Fibroblast of skin of back (primary cell): Measurements from ENCODE around the gene PXT1. TPM values are rescaled to one million over a fixed set of nuclear protein-coding genes. Genes with fewer than 3 reads are reported as not detected.
"Not testable (repeated sequence)": the region's sequence is repeated elsewhere in the genome, so short reads cannot be mapped to it uniquely, and the experiment has no call there.

Experiments used
- DNase-seq: peaks from one replicate; pipeline ENCODE4 v3.0.0-alpha.2; 2013
- polyA plus RNA-seq, 2 experiments: library from polyadenylated mRNA; unstranded; fragments of 120-200 nt; gene quantifications; one replicate each; pipeline ENCODE4 v1.2.1, GENCODE V29; 2013; ENCODE audit not compliant: insufficient read length in 2 of 2

Gene PXT1, protein sequence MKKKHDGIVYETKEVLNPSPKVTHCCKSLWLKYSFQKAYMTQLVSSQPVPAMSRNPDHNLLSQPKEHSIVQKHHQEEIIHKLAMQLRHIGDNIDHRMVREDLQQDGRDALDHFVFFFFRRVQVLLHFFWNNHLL
- polyA plus RNA-seq (2013, experiment 1 of 2; ENCODE audit: insufficient read length) = not detected
- 0.08 TPM for polyA plus RNA-seq (2013, experiment 2 of 2; ENCODE audit: insufficient read length)

DNA sequence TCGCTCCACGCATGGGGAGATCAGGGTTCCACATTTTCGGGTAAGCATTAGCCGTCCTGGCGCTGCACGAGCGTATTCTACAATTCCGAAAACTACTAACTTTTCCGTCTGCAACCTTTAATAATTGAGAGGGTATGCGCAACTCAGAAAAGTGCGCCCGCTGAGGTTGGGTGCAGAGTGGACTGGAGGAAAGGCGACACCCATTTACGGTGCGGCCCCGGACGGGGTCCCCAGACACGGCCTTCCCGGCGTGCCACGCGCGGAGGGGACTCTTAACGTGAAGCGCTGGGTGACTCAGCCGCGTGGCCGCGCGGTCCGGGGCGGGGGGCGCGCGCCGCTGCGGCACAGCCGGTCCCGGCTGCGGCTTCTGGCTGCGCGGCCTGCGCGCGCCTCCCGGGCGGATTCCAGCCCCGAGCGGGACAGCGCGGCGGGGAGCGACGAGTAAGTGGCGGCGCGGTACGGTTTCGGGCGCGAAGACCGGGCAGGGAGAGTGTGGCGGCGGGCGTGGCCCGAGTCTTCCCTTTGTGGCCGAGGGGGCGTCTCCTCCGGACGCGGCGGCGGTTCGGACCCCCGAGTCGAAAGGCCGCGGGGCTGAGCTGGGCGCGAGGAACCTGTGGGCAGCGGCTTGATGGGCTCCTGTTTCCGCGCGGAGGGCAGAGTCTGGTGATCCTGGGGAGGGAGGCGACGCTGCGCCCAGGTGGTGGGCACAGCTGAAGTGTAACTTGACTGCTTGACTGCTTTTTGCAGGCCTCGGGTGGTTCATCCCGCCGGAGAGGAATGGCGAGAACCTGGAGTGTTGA is at the start of gene PXT1, which contains the start of gene KCTD20:
PXT1 (minus strand) TSS at position 184 of the 800 bp plus-strand sequence. CDS start 16,772 bp downstream, outside the sequence.
KCTD20 (plus strand) TSS at position 330 of the 800 bp plus-strand sequence. CDS start 27,098 bp downstream, outside the sequence.
- peak; percentile 90 for DNase-seq

DNA sequence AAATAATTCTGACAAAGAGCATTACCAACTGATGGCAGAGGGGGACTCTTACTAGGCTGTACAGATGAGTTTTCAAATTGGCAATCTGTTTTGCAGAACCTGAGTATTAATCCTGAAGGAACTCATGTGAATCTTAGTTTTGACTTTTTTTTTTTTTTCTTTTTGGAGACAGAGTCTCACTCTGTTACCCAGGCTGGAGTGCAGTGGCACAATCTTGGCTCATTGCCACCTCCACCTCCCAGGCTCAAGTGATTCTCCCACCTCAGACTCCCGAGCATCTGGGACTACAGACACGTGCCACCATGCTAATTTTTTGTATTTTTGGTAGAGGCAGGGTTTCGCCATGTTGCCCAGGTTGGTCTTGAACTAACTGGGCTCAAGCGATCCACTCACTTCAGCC is 49.4 kb upstream of the PXT1 start:
- no peak for DNase-seq

DNA sequence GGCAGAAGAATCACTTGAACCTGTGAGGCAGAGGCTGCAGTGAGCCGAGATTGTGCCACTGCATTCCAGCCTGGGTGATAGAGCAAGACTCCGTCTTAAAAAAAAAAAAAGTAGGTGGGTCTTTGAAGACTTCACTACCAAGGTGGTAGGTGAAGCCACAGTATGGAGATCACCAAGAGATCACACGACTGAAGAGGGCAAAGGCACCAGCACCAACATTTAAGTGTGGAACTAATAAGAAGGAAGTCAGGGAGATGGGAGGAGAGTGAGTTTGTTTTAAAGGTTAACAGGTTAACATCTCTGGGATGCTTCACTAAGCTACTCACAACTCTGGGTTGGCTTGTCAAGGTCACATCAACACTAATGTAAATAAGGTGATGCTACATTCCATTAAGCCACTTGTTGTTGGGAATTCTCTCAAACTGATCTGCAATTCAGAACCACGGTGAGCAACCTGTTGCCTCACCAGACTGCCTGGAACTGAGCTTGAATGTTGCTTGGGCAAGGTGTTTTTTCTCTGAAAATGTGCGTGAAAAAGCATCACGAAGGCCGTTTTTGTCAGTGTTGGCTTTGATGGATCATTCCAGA is 48.8 kb upstream of the PXT1 start:
- DNase-seq = peak; percentile 22

DNA sequence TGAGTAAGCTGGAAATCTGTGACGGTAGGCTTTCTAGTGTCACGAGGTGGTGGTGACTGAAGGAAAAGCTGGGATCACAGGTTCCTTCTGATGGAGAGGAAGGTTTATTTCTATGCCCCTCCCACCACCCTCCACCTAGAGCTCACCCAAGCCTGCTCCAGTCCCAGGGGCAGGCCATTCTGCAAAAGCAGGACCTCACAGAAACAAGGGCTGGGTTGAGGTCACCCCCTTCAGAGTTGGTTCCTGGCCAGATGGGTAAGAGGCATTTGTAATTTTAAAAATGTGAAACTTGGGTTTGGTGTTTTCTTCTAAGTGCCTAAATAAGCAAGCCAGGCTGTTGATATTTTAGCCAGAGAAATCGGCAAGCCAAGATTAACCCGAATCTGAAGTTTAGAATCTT is 46.8 kb upstream of the PXT1 start:
- DNase-seq = no peak

DNA sequence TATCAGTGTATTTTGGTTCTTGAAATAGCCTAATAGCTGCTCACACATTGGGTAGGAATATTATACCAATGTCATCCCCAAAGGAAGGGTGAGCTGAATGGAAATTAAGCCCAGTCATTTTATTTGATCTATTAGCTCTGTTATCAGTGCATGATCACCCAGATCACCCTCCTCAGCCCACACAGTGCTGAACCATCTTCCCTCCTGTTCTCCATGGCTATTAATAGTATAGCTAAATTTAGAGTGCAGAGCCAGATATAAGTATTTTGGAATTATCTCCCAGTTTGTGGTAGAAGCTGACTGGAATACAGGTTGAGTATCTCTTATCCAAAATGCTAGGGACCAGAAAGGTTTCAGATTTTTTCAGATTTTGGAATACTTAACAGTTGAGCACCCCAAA is 45.6 kb upstream of the PXT1 start:
- no peak for DNase-seq

DNA sequence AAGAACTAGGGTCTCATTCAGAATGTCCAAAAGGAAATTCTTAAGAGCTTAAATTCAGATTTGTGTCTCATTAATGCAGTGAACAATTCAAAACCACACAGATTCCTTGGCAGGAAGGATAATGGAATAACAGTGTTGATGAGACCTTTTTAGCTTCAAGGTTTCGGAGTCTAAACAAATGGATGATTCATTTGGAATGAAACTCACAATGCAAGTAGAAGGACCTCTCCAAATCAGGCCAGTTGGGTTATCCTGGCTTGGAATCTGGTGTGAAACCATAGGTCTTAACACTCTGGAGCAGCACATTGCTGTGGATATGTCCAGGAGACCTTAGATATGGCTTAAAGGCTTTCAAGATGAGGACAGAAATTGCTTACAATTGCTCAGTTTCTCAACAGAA is 45.0 kb upstream of the PXT1 start:
- peak; percentile 39 for DNase-seq

DNA sequence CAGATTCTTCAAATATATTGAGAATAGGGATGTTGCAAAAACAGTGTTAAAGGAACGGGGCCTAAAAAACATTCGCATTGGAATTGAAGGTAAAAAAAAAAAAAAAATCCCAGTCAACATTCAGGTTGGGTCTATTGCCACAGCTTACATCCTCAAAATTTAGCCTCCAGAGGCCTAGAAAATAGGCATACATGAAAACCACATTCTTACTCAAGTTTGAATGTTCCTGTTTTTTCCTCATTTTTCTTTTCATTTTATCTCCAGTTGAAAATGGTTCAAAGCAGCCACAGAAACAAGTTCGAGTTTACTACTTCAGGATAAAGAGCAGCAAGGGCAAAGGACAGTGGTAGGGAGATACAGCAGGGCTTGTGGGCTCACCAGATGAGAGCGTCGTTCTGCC is 42.1 kb upstream of the PXT1 start:
- no peak for DNase-seq

DNA sequence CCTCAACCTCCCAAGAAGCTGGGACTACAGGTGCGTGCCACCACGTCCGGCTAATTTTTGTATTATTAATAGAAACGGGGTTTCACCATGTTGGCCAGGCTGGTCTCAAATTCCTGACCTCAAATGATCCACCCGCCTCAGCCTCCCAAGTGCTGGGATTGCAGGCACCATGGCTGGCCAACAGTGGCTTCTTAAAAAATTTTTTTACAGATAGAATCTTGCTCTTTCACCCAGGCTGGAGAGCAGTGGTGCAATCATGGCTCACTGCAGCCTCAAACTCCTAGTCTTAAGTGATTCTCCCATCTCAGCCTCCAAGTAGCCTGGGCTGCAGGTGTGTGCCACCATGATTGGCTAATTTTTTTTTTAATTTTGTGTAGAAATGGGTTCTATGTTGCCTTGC is 40.7 kb upstream of the PXT1 start:
- not testable (repeated sequence) for DNase-seq

DNA sequence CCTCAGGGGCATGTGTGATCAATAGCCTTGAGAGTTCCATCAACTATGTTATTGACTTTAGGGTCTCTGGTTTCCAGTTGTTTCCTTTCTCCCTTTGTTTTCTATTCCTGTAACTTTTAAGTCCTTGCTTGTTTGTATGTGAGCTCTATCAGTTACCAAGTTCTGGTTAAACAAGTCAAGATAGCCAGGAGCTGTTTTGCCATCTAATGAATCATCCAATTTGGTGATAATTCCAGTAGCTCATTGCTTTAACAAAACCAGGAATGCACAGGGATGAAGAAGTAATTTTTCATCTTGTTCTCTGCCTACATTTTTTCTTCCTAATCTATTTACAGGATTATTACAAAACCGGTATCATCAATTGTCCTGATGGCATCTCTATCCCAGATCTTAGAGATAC is 36.6 kb upstream of the PXT1 start:
- DNase-seq = no peak

DNA sequence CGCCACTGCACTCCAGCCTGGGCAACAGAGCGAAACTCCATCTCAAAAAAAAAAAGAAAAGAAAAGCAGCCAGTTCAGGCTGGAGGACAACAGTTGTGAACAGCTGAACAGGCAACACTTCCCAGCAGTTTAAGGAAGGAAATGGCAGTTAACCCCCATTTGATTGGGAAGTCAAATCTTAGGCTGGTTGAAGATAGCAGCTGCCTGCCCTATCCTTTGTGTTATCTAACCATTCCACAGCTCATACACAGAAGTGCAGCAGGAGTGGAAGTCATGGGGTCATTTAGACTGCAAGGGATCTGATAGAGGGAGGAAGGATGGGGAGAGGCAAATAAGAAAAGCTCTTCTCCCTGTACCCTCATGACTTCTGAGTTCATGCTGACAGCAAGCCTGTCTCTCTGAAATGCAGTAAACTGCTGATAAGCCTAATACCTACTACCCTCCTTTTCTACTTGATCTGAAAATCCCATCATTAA is 35.4 kb upstream of the PXT1 start:
- DNase-seq = no peak

DNA sequence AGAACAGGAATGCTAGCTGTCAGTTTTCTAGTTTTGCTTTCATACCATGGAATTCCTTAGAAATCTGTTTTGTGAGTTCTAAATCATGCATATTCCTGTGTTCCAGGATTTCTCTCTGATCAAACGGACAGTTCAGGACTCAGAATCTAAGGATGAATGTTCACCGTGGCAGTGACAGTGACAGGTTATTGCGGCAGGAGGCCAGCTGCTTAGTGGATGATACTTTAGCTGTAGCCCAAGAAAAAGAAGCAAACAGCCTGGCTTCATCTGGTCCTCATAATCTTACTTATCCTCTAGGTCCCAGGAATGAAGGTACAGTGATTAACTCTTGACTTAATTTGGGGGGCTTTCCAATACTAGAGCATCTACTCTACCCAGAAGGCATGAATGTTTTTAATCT is 27.3 kb upstream of the PXT1 start:
- no peak for DNase-seq

DNA sequence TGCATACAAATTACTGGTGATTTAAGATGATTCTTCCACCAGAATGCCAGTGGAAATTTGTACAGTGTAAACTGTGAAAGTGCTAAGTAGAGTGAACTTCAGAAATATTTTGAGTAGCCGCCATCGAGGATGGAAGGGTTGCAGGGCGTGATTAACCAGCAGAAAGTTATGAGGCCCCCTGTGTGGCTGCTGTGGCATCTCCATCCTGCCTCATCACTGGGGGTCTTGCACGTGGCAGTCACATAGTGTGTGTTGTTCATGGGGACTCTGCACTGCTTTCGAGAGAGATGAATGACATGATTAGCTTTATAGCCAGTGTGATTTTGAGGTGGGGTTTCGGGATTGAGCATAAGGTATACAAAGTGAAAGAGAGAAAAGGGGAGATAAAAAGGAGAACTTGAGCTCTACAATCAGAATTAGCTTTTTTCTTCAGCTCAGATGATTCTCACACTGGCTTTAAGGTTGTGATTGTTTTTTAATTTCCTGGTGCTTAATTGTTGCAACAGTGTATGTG is 26.6 kb upstream of the PXT1 start:
- no peak for DNase-seq

DNA sequence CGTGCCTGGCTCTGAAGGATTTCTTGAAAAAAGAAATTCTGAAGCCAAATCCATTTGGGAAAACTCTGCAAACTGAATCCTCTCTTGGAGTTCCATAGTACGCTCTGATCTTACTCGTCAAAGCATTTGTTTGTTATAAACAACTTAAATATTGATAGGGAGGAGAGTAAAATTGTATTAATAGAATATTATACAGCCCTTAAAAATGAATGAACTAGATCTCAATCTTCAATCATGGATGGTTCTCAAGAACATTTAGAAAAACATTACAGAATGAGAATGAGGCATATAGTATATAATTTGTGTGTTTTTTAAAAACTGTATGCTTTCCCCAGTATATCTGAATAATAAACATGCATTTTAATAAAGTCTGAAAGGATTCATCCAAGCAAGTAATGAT is 25.0 kb upstream of the PXT1 start:
- DNase-seq = no peak

DNA sequence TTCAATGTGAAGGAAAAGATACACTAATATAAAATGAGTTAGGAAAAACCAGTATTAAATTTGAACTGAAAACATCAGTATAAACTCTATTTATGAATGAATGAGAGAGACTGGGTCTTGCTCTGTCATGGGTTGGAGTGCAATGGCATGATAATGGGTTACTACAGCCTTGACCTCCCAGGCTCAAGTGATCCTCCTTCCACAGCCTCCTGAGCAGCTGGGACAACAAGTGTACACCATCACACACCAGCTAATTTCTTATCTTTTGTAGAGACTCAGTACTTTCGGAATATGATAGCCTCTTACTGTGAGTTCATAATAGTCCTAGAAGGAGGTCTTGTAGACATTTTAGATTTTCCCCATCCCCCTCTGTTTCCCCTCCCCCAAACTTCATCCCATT is 21.6 kb upstream of the PXT1 start:
- no peak for DNase-seq

DNA sequence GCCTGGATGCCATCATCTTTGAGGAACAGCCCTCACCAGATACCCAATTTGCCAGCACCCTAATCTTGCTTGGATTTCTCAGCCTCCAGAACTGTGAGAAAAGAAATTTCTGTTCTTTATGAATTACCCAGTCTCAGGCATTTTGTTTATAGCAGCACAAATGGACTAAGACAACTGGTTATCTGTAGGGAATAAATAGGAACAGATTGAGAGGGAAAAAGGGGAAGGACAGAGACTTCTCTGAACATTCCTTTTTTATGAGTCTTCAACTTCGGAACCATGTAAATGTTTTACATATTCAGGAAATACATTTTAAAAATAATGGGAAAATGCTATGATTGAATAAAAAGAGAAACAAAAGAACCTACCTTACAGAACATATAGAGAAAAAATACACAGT is 21.0 kb upstream of the PXT1 start:
- peak; percentile 63 for DNase-seq

DNA sequence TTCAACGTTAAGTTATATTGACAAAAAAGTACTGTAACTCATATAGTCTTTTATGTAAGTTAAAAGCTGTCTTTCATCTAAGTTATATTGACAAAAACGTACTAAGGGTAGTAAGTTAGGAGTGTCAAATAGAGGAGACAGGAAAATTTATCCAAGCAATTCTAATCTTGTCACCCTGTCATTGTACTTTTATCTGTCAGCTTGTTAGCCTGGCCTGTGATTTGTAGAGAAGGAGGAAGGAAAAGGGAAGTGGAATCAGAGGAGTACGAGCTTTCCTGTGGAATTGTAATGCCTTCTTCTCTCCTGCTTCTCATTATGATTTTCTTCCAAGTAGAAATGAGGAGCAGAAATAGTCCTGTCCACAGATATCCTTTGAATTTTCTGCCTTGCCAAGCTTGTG is 19.0 kb upstream of the PXT1 start:
- DNase-seq = no peak

DNA sequence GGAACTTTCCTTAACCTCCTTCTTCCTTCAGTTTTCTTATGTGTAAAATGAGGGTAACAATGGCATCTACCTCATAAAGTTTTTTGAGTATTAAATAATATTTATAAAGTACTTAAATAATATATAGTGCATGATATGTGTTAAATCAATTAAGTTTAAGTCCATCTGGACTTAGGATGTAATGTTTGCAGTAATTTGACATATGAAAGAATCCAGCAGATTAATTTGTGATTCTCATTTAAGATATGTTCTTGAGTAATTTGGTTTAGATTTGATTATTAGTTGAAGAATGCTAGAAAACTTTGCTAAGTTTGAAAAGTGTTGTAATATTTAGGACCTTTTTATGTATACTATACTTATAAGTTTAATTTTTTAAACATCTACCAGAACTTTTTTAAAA is 18.3 kb upstream of the PXT1 start:
- no peak for DNase-seq

DNA sequence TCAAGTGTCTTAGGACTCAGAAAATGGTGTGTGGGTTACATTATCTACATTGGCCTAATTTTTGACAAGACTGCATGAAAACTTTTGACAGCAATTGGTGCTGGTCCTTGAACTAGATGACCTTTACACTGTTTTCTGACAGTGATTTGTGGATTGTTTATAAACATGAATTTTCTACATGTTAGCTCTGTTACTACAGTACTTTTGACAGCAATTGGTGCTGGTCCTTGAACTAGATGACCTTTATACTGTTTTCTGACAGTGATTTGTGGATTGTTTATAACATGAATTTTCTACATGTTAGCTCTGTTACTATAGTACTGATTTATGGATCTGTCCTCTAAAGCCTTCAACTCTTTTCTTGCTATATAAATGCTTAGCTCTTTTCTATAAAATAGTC is 16.8 kb upstream of the PXT1 start:
- no peak for DNase-seq

DNA sequence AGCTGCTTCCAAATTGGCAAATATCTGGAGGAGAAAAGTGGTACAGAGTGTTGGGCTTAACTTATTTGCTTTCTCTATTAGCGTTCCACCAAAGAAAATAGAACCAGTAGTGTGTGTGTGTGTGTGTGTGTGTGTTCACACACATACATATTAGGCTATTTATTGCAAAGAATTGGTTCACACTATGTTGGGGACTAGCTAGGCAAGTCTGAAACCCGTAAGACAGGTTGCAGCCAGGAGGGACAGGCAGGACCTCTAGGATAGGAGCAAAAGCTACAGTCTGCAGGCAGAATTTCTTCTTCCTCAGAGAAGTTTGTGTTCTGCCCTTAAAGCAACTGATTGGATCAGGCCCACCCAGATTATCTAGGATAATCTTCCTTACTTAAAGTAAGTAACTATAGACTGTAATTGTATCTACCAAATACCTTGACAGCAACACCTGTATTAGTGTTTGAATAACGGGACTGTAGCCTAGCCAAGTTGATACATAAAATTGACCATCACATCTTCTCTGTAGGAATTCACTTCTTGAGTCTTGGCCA is 12.9 kb upstream of the PXT1 start:
- DNase-seq = no peak

DNA sequence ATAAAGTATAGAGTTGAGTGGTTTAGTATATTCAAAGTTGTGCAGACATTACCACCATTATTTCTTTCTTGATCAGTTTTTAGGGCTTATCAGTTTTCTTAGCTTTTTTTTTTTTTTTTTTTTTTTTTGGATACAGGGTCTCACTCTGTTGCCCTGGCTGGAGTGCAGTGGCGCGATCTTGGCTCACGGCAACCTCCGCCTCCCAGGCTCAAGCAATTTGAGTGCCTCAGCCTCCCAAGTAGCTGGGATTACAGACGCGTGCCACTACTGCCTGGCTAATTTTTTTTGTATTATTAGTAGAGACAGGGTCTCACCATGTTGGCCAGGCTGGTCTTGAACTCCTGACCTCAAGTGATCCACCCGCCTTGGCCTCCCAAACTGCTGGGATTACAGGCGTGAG is 10.2 kb upstream of the PXT1 start:
- not testable (repeated sequence) for DNase-seq

DNA sequence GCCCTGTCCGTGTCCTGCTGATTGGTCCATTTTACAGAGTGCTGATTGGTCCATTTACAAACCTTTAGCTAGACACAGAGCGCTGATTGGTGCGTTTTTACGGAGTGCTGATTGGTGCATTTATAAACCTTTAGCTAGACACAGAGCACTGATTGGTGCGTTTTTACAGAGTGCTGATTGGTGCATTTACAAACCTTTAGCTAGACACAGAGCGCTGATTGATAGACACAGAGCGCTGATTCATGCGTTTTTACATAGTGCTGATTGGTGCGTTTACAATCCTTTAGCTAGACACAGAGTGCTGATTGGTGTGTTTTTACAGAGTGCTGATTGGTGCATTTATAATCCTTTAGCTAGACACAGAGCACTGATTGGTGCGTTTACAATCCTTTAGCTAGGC is 6.5 kb upstream of the PXT1 start:
- DNase-seq = not testable (repeated sequence)

DNA sequence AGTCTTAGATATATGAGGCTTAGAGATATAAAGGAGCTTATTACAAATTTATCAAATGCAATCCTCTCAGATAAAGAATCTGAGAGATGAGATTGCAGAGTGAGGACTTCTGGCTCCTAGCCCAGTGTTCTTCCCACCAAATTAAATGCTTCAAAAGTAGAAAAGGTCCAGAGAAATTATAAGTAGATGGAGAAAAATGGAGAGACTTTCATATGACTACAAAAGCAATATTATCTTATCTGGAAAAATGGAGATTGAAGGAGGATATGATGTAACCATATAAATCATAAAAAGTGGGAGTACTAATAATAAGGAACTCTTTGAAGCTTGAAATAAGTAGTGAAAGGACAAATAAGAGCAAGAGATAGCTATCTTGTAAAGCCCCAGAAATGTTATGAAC is 3.0 kb upstream of the PXT1 start:
- no peak for DNase-seq

DNA sequence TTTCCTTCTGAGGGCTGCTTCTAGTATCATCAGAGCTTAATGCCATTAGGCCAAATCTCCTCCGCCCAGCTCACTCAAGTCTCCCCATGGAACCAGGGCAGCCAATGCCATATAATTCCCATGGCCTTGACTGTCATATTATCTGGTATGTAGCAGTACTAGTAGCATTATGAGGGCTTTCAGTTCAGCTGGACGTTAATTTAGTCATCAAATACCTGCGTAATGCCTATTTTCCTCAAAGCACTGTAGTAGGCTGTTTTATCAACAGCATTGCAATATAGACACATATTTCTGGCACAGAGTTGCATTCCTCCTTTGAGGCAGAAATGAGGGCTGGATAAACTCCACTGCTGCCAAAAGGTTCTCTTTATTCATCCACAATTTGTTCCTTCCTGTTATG is 1.8 kb upstream of the PXT1 start:
- DNase-seq = peak; percentile 71
